HPDE6-E6E7 (cell line): Measurements from ENCODE around the gene RGS6.

Source experiments
- DNase-seq: peaks from one replicate; pipeline ENCODE4 v3.0.0; 2011; ENCODE audit warnings: missing footprints; ENCODE audit errors: extremely low spot score

The RGS6 gene

GRCh38 chr14:72075649-72076334, 143.6 kb downstream of the RGS6 start:
- no peak for DNase-seq

- no peak for DNase-seq
These were observed 148.9 kb downstream of the RGS6 start for GRCh38 chr14:72081137-72081536.

GRCh38 chr14:72084935-72085334, 152.7 kb downstream of the RGS6 start:
- no peak for DNase-seq

GRCh38 chr14:72089625-72090024, 157.4 kb downstream of the RGS6 start:
- no peak for DNase-seq

GRCh38 chr14:72094844-72095582, 162.8 kb downstream of the RGS6 start:
- DNase-seq, result no peak

- DNase-seq, result no peak
These were observed 165.0 kb downstream of the RGS6 start for GRCh38 chr14:72097173-72097783.

GRCh38 chr14:72098210-72098609, 166.0 kb downstream of the RGS6 start:
- DNase-seq, result no peak

GRCh38 chr14:72099566-72099965, 167.3 kb downstream of the RGS6 start:
- DNase-seq, result no peak

GRCh38 chr14:72104011-72104613, 171.9 kb downstream of the RGS6 start:
- DNase-seq, result no peak

GRCh38 chr14:72111911-72112310, 179.7 kb downstream of the RGS6 start:
- no peak for DNase-seq

GRCh38 chr14:72118841-72119240, 186.6 kb downstream of the RGS6 start:
- DNase-seq, result no peak

GRCh38 chr14:72120315-72120714, 188.1 kb downstream of the RGS6 start:
- no peak for DNase-seq

- no peak for DNase-seq
These were observed 191.5 kb downstream of the RGS6 start for GRCh38 chr14:72123755-72124154.

GRCh38 chr14:72124171-72124570, 191.9 kb downstream of the RGS6 start:
- no peak for DNase-seq

GRCh38 chr14:72126091-72126490, 193.9 kb downstream of the RGS6 start:
- no peak for DNase-seq

GRCh38 chr14:72126561-72126960, 194.3 kb downstream of the RGS6 start:
- DNase-seq, result no peak

- no peak for DNase-seq
These were observed 196.4 kb downstream of the RGS6 start for GRCh38 chr14:72128629-72129028.

- DNase-seq, result no peak
These were observed 197.1 kb downstream of the RGS6 start for GRCh38 chr14:72129291-72129690.

GRCh38 chr14:72141084-72141483, 208.9 kb downstream of the RGS6 start:
- no peak for DNase-seq

GRCh38 chr14:72142328-72142727, 210.1 kb downstream of the RGS6 start:
- DNase-seq, result no peak

- no peak for DNase-seq
These were observed 214.0 kb downstream of the RGS6 start for GRCh38 chr14:72146241-72146640.

- no peak for DNase-seq
These were observed 222.6 kb downstream of the RGS6 start for GRCh38 chr14:72154645-72155378.
